ENCODE measurements around the gene SYTL1. TPM values are rescaled to one million over a fixed set of nuclear protein-coding genes. Genes with fewer than 3 reads are reported as not detected.

Gene SYTL1
- total and polyA plus RNA-seq, 9 of the 15 experiments (the other 6 are each of a cell fraction or from before 2014, with no cell fraction given): 0.04 to 9.3 (median 1.7) TPM

DNA sequence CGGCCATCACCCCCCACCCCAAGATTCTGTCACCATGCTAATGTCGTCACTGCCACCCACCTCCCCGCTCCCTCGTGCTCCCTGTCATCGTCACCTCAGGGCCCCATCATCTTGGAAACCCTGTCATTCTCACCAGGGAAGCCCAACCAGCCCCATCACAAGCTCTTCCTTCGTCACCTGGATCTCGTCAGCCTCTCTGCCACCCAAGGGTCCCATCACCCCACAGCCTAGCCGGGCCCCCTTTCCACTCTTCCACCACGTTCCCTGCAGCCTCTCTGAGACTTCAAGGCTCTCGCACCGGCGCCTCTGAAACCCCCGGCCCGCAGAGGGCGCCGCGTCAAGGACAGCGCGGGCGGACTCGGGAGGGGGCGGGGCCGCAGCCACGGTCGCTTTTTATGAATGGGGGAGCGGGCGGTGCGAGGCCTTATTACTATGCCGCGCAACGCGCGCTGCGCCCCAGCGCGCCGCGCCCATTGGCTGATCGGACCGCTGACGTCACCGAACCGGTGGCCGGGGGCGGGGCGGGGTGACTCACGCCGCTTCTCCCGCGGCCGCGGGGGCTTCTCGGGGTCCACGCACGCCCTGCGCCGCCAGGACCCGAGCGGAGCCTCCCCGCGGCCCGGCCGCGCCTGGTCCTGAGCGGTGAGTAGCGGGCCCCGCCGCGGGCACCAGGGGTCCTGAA is 50.4 kb downstream of the SYTL1 start, which contains the start of gene GPR3 (continued):
- TF ChIP-seq, protein P1, sequence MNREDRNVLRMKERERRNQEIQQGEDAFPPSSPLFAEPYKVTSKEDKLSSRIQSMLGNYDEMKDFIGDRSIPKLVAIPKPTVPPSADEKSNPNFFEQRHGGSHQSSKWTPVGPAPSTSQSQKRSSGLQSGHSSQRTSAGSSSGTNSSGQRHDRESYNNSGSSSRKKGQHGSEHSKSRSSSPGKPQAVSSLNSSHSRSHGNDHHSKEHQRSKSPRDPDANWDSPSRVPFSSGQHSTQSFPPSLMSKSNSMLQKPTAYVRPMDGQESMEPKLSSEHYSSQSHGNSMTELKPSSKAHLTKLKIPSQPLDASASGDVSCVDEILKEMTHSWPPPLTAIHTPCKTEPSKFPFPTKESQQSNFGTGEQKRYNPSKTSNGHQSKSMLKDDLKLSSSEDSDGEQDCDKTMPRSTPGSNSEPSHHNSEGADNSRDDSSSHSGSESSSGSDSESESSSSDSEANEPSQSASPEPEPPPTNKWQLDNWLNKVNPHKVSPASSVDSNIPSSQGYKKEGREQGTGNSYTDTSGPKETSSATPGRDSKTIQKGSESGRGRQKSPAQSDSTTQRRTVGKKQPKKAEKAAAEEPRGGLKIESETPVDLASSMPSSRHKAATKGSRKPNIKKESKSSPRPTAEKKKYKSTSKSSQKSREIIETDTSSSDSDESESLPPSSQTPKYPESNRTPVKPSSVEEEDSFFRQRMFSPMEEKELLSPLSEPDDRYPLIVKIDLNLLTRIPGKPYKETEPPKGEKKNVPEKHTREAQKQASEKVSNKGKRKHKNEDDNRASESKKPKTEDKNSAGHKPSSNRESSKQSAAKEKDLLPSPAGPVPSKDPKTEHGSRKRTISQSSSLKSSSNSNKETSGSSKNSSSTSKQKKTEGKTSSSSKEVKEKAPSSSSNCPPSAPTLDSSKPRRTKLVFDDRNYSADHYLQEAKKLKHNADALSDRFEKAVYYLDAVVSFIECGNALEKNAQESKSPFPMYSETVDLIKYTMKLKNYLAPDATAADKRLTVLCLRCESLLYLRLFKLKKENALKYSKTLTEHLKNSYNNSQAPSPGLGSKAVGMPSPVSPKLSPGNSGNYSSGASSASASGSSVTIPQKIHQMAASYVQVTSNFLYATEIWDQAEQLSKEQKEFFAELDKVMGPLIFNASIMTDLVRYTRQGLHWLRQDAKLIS (CRISPR knock-in tag; IDR thresholded peaks at IDR 0.05): no peak
- TF ChIP-seq TGIF2 (CRISPR knock-in tag; IDR thresholded peaks at IDR 0.05) (no peak), TEAD2 (tag; IDR thresholded peaks at IDR 0.05) (no peak), NELFE (IDR thresholded peaks at IDR 0.05; ENCODE audit: insufficient read depth, insufficient read length) (no peak), NR2C2 (CRISPR knock-in tag; IDR thresholded peaks at IDR 0.05) (no peak), NR2C2 (tag; IDR thresholded peaks at IDR 0.05) (no peak), MBD2 (IDR thresholded peaks at IDR 0.05; ENCODE audit: borderline replicate concordance, low read depth) (peak; percentile 26; the same call in 1 of the 2 replicates), OTX1 (CRISPR knock-in tag; IDR thresholded peaks at IDR 0.05) (peak; percentile 91)
- TF ChIP-seq, protein P2, sequence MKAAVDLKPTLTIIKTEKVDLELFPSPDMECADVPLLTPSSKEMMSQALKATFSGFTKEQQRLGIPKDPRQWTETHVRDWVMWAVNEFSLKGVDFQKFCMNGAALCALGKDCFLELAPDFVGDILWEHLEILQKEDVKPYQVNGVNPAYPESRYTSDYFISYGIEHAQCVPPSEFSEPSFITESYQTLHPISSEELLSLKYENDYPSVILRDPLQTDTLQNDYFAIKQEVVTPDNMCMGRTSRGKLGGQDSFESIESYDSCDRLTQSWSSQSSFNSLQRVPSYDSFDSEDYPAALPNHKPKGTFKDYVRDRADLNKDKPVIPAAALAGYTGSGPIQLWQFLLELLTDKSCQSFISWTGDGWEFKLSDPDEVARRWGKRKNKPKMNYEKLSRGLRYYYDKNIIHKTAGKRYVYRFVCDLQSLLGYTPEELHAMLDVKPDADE (conservative IDR thresholded peaks at IDR 0.05; ENCODE audit: control insufficient read depth, low read depth, low read length): no peak
- TF ChIP-seq, protein P3, sequence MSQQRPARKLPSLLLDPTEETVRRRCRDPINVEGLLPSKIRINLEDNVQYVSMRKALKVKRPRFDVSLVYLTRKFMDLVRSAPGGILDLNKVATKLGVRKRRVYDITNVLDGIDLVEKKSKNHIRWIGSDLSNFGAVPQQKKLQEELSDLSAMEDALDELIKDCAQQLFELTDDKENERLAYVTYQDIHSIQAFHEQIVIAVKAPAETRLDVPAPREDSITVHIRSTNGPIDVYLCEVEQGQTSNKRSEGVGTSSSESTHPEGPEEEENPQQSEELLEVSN (IDR thresholded peaks at IDR 0.05; ENCODE audit: borderline replicate concordance in 1 of 2, extremely low read depth in 1 of 2, insufficient read depth in 1 of 2, insufficient read length in 1 of 2, low read depth in 1 of 2, low read length in 1 of 2, poor library complexity in 1 of 2, severe bottlenecking in 1 of 2): peak; percentile 40 to 93
- TF ChIP-seq, protein P4, sequence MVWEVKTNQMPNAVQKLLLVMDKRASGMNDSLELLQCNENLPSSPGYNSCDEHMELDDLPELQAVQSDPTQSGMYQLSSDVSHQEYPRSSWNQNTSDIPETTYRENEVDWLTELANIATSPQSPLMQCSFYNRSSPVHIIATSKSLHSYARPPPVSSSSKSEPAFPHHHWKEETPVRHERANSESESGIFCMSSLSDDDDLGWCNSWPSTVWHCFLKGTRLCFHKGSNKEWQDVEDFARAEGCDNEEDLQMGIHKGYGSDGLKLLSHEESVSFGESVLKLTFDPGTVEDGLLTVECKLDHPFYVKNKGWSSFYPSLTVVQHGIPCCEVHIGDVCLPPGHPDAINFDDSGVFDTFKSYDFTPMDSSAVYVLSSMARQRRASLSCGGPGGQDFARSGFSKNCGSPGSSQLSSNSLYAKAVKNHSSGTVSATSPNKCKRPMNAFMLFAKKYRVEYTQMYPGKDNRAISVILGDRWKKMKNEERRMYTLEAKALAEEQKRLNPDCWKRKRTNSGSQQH (CRISPR knock-in tag; IDR thresholded peaks at IDR 0.05): peak; percentile 57; the same call in 1 of the 2 replicates
- TF ChIP-seq, protein P5, sequence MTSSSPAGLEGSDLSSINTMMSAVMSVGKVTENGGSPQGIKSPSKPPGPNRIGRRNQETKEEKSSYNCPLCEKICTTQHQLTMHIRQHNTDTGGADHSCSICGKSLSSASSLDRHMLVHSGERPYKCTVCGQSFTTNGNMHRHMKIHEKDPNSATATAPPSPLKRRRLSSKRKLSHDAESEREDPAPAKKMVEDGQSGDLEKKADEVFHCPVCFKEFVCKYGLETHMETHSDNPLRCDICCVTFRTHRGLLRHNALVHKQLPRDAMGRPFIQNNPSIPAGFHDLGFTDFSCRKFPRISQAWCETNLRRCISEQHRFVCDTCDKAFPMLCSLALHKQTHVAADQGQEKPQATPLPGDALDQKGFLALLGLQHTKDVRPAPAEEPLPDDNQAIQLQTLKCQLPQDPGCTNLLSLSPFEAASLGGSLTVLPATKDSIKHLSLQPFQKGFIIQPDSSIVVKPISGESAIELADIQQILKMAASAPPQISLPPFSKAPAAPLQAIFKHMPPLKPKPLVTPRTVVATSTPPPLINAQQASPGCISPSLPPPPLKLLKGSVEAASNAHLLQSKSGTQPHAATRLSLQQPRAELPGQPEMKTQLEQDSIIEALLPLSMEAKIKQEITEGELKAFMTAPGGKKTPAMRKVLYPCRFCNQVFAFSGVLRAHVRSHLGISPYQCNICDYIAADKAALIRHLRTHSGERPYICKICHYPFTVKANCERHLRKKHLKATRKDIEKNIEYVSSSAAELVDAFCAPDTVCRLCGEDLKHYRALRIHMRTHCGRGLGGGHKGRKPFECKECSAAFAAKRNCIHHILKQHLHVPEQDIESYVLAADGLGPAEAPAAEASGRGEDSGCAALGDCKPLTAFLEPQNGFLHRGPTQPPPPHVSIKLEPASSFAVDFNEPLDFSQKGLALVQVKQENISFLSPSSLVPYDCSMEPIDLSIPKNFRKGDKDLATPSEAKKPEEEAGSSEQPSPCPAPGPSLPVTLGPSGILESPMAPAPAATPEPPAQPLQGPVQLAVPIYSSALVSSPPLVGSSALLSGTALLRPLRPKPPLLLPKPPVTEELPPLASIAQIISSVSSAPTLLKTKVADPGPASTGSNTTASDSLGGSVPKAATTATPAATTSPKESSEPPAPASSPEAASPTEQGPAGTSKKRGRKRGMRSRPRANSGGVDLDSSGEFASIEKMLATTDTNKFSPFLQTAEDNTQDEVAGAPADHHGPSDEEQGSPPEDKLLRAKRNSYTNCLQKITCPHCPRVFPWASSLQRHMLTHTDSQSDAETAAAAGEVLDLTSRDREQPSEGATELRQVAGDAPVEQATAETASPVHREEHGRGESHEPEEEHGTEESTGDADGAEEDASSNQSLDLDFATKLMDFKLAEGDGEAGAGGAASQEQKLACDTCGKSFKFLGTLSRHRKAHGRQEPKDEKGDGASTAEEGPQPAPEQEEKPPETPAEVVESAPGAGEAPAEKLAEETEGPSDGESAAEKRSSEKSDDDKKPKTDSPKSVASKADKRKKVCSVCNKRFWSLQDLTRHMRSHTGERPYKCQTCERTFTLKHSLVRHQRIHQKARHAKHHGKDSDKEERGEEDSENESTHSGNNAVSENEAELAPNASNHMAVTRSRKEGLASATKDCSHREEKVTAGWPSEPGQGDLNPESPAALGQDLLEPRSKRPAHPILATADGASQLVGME (CRISPR knock-in tag; IDR thresholded peaks at IDR 0.05): 0 out of 2 replicates have a peak, but pooled peaks have one; percentile 49

All from K562 (cell line).